OCI-LY3 (cell line): ENCODE data around the gene ZC3H12D.

Experiments used
- H2AFZ ChIP-seq: fragments of 200-600, 300-600 bp; shearing (Covaris generic); 2 replicates; pipeline ENCODE4 v1.6.0; 2014; ENCODE audit warnings: antibody characterized with exemption, low read depth, low read length
- H3K27ac ChIP-seq: fragments of 200-600, 300-600 bp; sonication (generic); 2 replicates; pipeline ENCODE4 v1.5.1; 2014; ENCODE audit warnings: mild to moderate bottlenecking, low read length, moderate library complexity, mixed read lengths
- H3K27me3 ChIP-seq: fragments of 200-600, 300-600 bp; sonication (generic); 2 replicates; pipeline ENCODE4 v1.6.1; 2014; ENCODE audit warnings: low read depth, low read length, mixed read lengths
- H3K36me3 ChIP-seq: fragments of 200-600, 300-600 bp; sonication (generic); replicated peaks from 2 replicates; pipeline ENCODE3; 2014; ENCODE audit warnings: low read depth, low read length, mixed read lengths
- H3K4me1 ChIP-seq: fragments of 300-600, 200-600 bp; sonication (generic); 2 replicates; pipeline ENCODE4 v1.6.1; 2014; ENCODE audit warnings: low read length, mixed read lengths
- H3K4me2 ChIP-seq: fragments of 200-600, 300-600 bp; sonication (generic); 2 replicates; pipeline ENCODE4 v1.6.1; 2014; ENCODE audit warnings: low read length, mixed read lengths
- H3K4me3 ChIP-seq: fragments of 300-600, 200-600 bp; sonication (generic); 2 replicates; pipeline ENCODE4 v1.5.1; 2014; ENCODE audit warnings: antibody characterized with exemption, mild to moderate bottlenecking, low read length, moderate library complexity
- H3K79me2 ChIP-seq: fragments of 300-600, 200-600 bp; shearing (Covaris generic); 2 replicates; pipeline ENCODE4 v1.6.1; 2014; ENCODE audit warnings: mild to moderate bottlenecking, low read length, mixed read lengths
- H3K9ac ChIP-seq: fragments of 300-600, 200-600 bp; shearing (Covaris generic); 2 replicates; pipeline ENCODE4 v1.6.0; 2014; ENCODE audit warnings: mild to moderate bottlenecking, low read length, moderate library complexity
- H3K9me3 ChIP-seq: fragments of 200-600, 300-600 bp; shearing (Covaris generic); 2 replicates; pipeline ENCODE4 v1.6.1; 2014; ENCODE audit warnings: low read length, mixed read lengths; ENCODE audit not compliant: insufficient read depth
- H4K20me1 ChIP-seq: fragments of 200-600, 300-600 bp; sonication (generic); 2 replicates; pipeline ENCODE4 v1.6.1; 2016; ENCODE audit warnings: low read length, mixed read lengths; ENCODE audit not compliant: insufficient read depth
- EZH2phosphoT487 ChIP-seq: fragments of 200-600 bp; shearing (Covaris generic); IDR thresholded peaks from 2 replicates; pipeline ENCODE4 v1.6.1; 2018; ENCODE audit warnings: antibody characterized with exemption, mixed run types, low read depth
- TF ChIP-seq, protein P1 (sequence below): fragments of 200-600, 300-600 bp; sonication (generic); IDR thresholded peaks from 2 replicates; pipeline ENCODE4 v1.5.1; 2014; ENCODE audit warnings: antibody characterized with exemption, low read length, low read depth

ZC3H12D gene

DNA sequence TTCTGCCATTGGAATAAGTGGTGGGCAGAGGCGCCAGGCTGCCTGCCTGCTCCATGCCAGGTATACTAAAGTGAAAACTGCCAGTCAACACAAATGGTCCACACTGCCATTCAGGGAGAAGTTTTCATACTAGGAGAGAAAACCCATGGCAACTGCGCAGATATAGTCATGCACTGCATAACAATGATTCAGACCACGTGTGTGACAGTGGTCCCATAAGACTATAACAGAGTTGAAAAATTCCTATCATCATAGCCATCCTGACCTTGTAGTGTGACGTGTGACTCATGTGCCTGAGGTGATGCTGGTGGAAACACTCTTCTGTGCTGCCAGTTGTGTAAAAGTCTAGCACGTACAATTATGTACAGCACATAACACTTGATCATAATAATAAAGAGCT, 25.1 kb downstream of the ZC3H12D start:
- H3K4me1 ChIP-seq = no peaks in the 10 kb centered on the region
- TF ChIP-seq, protein P1, sequence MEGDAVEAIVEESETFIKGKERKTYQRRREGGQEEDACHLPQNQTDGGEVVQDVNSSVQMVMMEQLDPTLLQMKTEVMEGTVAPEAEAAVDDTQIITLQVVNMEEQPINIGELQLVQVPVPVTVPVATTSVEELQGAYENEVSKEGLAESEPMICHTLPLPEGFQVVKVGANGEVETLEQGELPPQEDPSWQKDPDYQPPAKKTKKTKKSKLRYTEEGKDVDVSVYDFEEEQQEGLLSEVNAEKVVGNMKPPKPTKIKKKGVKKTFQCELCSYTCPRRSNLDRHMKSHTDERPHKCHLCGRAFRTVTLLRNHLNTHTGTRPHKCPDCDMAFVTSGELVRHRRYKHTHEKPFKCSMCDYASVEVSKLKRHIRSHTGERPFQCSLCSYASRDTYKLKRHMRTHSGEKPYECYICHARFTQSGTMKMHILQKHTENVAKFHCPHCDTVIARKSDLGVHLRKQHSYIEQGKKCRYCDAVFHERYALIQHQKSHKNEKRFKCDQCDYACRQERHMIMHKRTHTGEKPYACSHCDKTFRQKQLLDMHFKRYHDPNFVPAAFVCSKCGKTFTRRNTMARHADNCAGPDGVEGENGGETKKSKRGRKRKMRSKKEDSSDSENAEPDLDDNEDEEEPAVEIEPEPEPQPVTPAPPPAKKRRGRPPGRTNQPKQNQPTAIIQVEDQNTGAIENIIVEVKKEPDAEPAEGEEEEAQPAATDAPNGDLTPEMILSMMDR = no peak
- TF ChIP-seq EZH2phosphoT487 = no peak
- H3K36me3 ChIP-seq = peaks cover 60% of the 10 kb centered on the region
- no peak overlapping the region for H3K4me2 ChIP-seq
- no peak overlapping the region for H3K27ac ChIP-seq
- H3K9me3 ChIP-seq = no peaks in the 10 kb centered on the region
- H3K27me3 ChIP-seq = no peaks in the 10 kb centered on the region
- H3K9ac ChIP-seq = no peak overlapping the region
- H3K79me2 ChIP-seq = peaks cover 81% of the 10 kb centered on the region
- H2AFZ ChIP-seq = no peak overlapping the region
- peaks cover 48% of the 10 kb centered on the region; the same call in 1 of the 2 replicates for H4K20me1 ChIP-seq
- H3K4me3 ChIP-seq = no peak overlapping the region

DNA sequence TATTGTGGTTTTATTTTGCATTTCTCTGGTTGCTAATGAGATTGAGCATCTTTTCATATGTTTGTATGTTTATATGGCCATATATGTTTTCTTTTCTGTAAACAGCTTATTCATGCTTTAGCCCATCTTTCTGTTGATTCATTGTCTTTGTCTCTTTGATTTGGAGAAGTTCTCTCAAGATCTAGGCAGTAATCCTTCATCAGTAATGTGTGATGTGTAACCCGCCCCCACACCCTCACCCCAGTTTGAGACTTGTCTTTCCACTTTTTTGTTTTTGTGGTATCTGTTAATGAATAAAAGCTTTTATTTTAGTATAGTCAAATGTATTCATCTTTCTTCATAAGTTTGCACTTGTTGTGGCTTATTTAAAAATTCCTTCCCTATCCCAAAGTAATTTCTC, 26.0 kb downstream of the ZC3H12D start:
- H3K36me3 ChIP-seq = peaks cover 51% of the 10 kb centered on the region
- TF ChIP-seq, protein P1 = no peak
- TF ChIP-seq EZH2phosphoT487 = no peak
- no peak overlapping the region for H3K4me2 ChIP-seq

DNA sequence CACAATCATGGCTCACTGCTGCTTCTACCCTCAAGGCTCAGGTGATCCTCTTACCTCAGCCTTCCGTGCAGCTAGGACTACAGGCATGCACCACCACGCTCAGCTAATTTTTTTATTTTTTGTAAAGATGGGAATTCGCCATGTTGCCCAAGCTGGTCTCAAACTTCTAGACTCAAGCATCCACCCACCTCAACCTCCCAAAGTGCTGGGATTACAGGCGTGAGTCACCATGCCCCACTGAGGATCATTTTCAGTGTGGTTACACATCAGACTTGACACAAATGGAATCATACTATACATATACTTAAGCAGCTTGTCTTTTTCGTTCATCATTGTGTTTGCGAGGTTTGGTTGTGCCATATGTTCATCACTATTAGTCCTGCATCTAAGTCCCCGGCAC, 26.6 kb downstream of the ZC3H12D start:
- Histone ChIP-seq H3K4me2 (no peak overlapping the region), H3K9me3 (no peaks in the 10 kb centered on the region), H4K20me1 (peaks cover 33% of the 10 kb centered on the region; the same call in 1 of the 2 replicates), H2AFZ (no peak overlapping the region), H3K79me2 (peaks cover 75% of the 10 kb centered on the region), H3K36me3 (peaks cover 47% of the 10 kb centered on the region), H3K9ac (no peak overlapping the region), H3K27ac (no peak overlapping the region), H3K4me3 (no peak overlapping the region), H3K27me3 (no peaks in the 10 kb centered on the region), H3K4me1 (no peaks in the 10 kb centered on the region)
- TF ChIP-seq EZH2phosphoT487 = no peak
- TF ChIP-seq, protein P1 = no peak

More for the DNA sequence above, 26.0 kb downstream of the ZC3H12D start:
- Histone ChIP-seq H2AFZ (no peak overlapping the region), H3K9me3 (no peaks in the 10 kb centered on the region), H3K27me3 (no peaks in the 10 kb centered on the region), H4K20me1 (peaks cover 38% of the 10 kb centered on the region; the same call in 1 of the 2 replicates), H3K4me3 (no peak overlapping the region), H3K4me1 (no peaks in the 10 kb centered on the region), H3K9ac (no peak overlapping the region), H3K27ac (no peak overlapping the region), H3K79me2 (peaks cover 81% of the 10 kb centered on the region)

DNA sequence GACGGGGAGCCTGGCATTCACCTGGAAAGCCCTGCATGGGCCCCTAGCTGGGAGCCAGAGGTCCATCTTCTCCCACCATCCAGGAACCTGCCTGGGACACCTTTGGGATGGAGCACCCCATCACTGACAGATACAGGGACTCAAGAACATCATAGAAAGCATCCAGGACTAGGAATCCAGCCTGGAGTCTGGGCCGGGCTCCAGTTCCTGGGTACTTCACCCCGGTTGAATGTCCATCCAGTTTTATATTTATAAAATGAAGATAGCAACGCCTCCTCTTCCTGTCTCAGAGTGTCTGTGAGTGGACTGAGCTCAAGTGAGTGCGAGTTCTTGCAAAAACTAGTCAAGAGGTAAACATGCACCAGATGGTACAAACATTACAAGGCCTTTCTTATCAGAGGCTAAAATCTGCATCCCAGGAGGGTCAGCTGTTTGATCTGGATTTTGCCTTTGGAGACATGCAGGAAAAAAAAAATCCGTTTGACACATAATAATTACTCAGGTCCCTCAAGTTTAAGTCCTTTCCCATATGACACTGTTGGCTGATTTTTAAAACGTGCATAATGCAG, 27.4 kb downstream of the ZC3H12D start:
- TF ChIP-seq EZH2phosphoT487 = no peak
- TF ChIP-seq, protein P1 = no peak
- Histone ChIP-seq H3K36me3 (peaks cover 48% of the 10 kb centered on the region), H3K4me2 (no peak overlapping the region), H3K27ac (no peak overlapping the region), H3K4me1 (no peaks in the 10 kb centered on the region), H2AFZ (no peak overlapping the region), H3K79me2 (peaks cover 67% of the 10 kb centered on the region), H3K4me3 (no peak overlapping the region), H3K9ac (no peak overlapping the region), H3K9me3 (no peaks in the 10 kb centered on the region), H3K27me3 (no peaks in the 10 kb centered on the region), H4K20me1 (peaks cover 27% of the 10 kb centered on the region; the same call in 1 of the 2 replicates)
